Measurements from ENCODE around the gene CARD18.

CARD18 gene

GRCh38 chr11:105139669-105140068 lies at the start of gene CARD18:
Gene CARD18 (minus strand): TSS chr11:105139769. CDS start chr11:105139726, 43 bp downstream.
- DNase-seq = no peak

GRCh38 chr11:105183987-105184386 lies 44.4 kb upstream of the CARD18 start:
- DNase-seq = no peak

- no peak for DNase-seq
Observed at GRCh38 chr11:105183426-105183825, 43.9 kb upstream of the CARD18 start.

- no peak for DNase-seq
Observed at GRCh38 chr11:105181521-105181920, 42.0 kb upstream of the CARD18 start.

GRCh38 chr11:105181100-105181499 lies 41.5 kb upstream of the CARD18 start:
- DNase-seq = peak; percentile 2

- DNase-seq = peak; percentile 27
Observed at GRCh38 chr11:105179542-105180278, 40.1 kb upstream of the CARD18 start.

GRCh38 chr11:105177658-105178057 lies 38.1 kb upstream of the CARD18 start:
- no peak for DNase-seq

- no peak for DNase-seq
Observed at GRCh38 chr11:105168457-105168856, 28.9 kb upstream of the CARD18 start.

GRCh38 chr11:105167244-105167643 lies 27.7 kb upstream of the CARD18 start:
- DNase-seq = no peak

- no peak for DNase-seq
Observed at GRCh38 chr11:105164208-105164607, 24.6 kb upstream of the CARD18 start.

GRCh38 chr11:105162506-105162905 lies 22.9 kb upstream of the CARD18 start:
- DNase-seq = no peak

GRCh38 chr11:105158436-105158835 lies 18.9 kb upstream of the CARD18 start:
- DNase-seq = no peak

GRCh38 chr11:105156720-105157119 lies 17.2 kb upstream of the CARD18 start:
- no peak for DNase-seq

GRCh38 chr11:105156231-105156630 lies 16.7 kb upstream of the CARD18 start:
- DNase-seq = no peak

GRCh38 chr11:105155679-105156078 lies 16.1 kb upstream of the CARD18 start:
- no peak for DNase-seq

- no peak for DNase-seq
Observed at GRCh38 chr11:105153392-105153791, 13.8 kb upstream of the CARD18 start.

- DNase-seq = no peak
Observed at GRCh38 chr11:105152560-105152959, 13.0 kb upstream of the CARD18 start.

GRCh38 chr11:105152021-105152512 lies 12.5 kb upstream of the CARD18 start:
- no peak for DNase-seq

GRCh38 chr11:105149477-105149876 lies 9.9 kb upstream of the CARD18 start:
- DNase-seq = no peak

- no peak for DNase-seq
Observed at GRCh38 chr11:105148241-105148640, 8.7 kb upstream of the CARD18 start.

- no peak for DNase-seq
Observed at GRCh38 chr11:105144887-105145286, 5.3 kb upstream of the CARD18 start.

GRCh38 chr11:105142167-105142566 lies 2.6 kb upstream of the CARD18 start:
- no peak for DNase-seq

- DNase-seq = no peak
Observed at GRCh38 chr11:105137286-105137685, 2.3 kb downstream of the CARD18 start.

- no peak for DNase-seq
Observed at GRCh38 chr11:105135883-105136282, 3.7 kb downstream of the CARD18 start.
